Mammary epithelial cell (primary cell): Measurements from ENCODE around the gene PLEKHA8.

Source experiments
- CTCF ChIP-seq, 2 donors: IDR thresholded peaks in 1 of 2; conservative IDR thresholded peaks in 1 of 2; 2 replicates each; pipeline ENCODE4 v1.5.1; 2011 to 2012; ENCODE audit warnings: inconsistent platforms in 2 of 2, low read length in 2 of 2, mild to moderate bottlenecking in 2 of 2, control low read depth in 1 of 2, low read depth in 1 of 2; ENCODE audit not compliant: insufficient read depth in 1 of 2; ENCODE audit errors: extremely low read depth in 1 of 2
- EZH2 ChIP-seq: IDR thresholded peaks from 2 replicates; pipeline ENCODE4 v1.6.1; 2012; ENCODE audit warnings: low read length, inconsistent platforms, borderline replicate concordance

DNA sequence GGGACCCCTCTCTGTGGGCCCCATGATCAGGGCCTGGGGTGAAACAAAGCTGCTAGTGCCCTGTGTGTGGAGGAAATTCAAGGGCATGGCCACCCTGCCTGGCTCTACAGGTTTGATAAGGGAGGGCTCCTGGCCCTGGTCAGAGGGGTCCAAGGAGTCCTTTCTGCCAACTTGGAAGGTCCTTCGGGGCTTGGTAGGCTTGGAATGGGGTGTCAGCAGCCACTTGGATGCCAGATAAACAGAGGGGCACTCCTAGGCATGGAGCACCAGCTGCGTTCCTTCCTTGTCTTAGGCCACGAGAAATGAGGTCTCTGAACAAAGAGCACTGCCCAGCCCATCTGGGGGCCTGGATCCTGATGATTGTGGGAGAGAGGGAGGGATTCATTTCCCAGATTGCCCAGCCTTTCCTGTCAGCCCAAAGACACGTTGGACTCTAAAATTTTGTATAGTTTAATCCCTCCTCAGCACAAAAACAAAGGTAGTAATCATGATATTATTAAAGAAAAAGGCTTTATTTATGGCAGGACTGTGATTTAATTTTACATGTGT, 111.7 kb downstream of the PLEKHA8 start:
- TF ChIP-seq EZH2, result no peak
- no peak for TF ChIP-seq CTCF (conservative IDR thresholded peaks at IDR 0.05 in 1 of 2, IDR thresholded peaks at IDR 0.05 in 1 of 2; ENCODE audit: extremely low read depth in 1 of 2, insufficient read depth in 1 of 2, low read depth in 1 of 2, low read length in 2 of 2)
